HG03175 (cell line): ENCODE measurements around the gene NTM.
"Not testable (repeated sequence)": the region's sequence is repeated elsewhere in the genome, so short reads cannot be mapped to it uniquely, and the experiment has no call there.

Experiments used
- ATAC-seq: cut with Tn5 transposase; IDR thresholded peaks from one replicate; pipeline ENCODE4 v1.9.1; 2021; ENCODE audit warnings: mild to moderate bottlenecking, moderate library complexity; ENCODE audit not compliant: unreplicated experiment

The NTM gene

GRCh38 chr11:131370090-131370751 lies at the start of gene NTM:
Gene NTM, plus strand, starts transcription at chr11:131370615.
- ATAC-seq = no peak

DNA sequence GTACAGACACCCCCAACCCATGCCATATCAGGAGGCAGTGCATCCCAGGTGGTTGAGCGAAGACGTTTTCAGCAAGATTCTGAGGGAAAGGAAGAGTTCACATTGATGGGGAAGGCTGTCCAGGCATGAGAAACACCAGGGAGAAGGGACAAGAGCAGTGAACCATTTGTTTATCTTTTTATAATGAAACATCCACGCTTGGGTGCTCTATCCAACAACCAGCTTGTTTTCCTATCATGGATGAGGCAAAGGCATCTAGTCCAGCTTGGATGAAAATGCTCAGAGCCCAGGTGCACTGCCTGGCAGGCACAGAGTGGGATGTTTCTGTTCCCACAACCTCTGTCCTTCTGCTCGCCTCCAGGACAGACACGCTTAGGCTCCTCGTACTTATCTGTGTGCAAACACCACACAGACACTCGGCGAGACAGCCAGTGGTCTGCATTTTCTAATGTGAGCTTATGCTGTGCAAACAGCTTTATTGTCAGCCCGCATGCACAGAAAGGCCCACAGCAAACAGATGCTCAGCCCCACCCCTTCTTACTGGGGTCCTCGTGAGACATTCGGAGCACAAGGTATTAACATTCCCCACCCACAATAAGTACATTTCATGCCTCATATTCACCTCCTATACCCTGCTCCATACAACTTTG lies 45.4 kb upstream of the NTM start:
- ATAC-seq = no peak

GRCh38 chr11:131326829-131327228 lies 43.6 kb upstream of the NTM start:
- no peak for ATAC-seq

GRCh38 chr11:131327421-131327820 lies 43.0 kb upstream of the NTM start:
- ATAC-seq = no peak

GRCh38 chr11:131328843-131329242 lies 41.6 kb upstream of the NTM start:
- ATAC-seq = no peak

- ATAC-seq = no peak
Observed at GRCh38 chr11:131331010-131331409, 39.4 kb upstream of the NTM start.

DNA sequence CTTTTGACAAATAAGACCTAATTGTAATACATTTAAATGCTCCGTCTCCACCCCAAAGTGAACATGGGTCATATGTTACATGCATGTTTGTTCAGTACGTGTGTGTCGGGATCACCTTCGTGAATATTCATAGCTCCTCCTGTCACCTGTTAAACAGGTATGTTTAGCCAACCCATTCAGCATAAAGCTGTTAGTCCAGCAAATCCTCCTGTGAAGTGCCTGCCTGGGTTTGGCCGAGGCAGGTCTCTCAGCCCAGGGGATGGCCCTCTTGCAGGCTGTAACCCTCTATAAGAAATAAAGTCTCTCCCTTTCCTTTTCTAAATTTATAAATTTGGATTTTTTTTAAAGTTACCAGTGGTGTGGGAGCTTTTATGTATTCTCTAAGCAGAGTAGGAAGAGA lies 38.9 kb upstream of the NTM start:
- no peak for ATAC-seq

GRCh38 chr11:131334601-131335000 lies 35.8 kb upstream of the NTM start:
- ATAC-seq = no peak

- not testable (repeated sequence) for ATAC-seq
Observed at GRCh38 chr11:131341900-131342299, 28.5 kb upstream of the NTM start.

GRCh38 chr11:131342442-131342841 lies 28.0 kb upstream of the NTM start:
- not testable (repeated sequence) for ATAC-seq

GRCh38 chr11:131345406-131345805 lies 25.0 kb upstream of the NTM start:
- no peak for ATAC-seq

DNA sequence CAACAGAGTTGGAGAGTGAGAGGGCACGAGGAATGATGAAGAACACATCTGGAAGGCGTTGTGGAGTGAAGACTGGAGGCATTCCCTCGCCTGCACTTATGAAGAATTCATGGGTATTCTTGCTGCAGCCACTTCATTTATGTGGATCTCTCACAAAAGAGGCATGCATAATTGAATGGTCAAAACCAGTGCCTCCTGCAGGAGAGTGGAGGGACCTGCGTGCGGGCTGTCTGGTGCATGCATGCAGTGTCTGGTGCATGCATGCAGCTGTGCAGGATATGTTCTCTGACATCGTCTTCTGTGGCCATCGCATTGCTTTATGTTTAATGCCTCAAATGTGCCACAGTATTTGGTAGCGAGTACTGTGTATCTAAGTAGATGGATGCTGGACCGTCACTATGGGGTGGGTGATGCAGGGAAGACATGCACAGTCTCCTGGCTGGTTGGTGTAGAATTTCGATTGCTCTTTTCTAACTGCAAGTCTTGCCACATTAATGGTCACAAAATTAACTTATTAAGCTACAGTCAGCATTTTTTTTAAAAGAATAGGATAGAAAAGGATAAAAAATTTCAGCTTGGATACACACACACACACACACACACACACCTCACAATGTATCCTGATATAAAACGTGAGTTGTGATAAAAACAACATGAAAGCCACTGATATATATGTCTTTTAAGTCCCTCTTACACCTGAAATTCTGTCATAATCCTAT lies 20.9 kb upstream of the NTM start:
- ATAC-seq = no peak

- no peak for ATAC-seq
Observed at GRCh38 chr11:131350872-131351271, 19.5 kb upstream of the NTM start.

DNA sequence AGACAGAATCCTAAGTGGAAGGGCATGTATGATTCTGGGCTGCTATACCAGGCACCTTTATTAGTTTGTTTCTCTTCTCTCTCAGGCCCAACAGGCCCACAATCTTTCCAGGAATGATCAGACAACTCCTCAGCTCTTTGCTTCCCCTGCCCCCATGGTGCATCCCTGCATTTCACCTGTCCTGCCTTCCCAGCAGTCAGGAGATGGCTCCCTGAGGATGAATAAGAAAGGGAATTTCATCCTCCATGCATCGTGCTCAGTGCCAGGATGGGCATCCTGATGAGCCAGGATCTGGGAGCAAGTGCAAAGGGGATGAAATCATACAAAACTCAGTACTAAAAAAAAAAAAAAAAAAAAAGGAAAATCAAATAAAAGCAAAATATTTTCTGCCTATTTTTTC lies 18.6 kb upstream of the NTM start:
- no peak for ATAC-seq

DNA sequence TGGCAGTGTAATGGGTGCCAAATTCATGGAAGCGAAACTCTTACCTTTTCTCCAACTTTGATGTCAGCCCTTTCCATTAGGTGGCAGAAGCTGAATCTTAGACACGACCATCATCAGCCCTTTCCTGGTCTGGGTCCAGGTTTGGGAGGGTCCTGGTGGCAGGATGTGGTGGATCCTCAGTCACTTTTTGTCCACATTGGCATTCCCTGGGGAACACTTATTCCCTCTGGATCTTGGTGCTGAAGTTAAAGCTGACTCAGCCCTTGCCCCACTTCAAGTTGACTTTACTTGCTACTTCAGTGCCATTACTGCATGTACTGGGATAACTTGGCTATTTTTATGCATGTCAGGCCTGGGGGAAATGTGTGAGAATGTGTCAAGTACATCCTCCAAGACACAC lies 16.6 kb upstream of the NTM start:
- no peak for ATAC-seq

DNA sequence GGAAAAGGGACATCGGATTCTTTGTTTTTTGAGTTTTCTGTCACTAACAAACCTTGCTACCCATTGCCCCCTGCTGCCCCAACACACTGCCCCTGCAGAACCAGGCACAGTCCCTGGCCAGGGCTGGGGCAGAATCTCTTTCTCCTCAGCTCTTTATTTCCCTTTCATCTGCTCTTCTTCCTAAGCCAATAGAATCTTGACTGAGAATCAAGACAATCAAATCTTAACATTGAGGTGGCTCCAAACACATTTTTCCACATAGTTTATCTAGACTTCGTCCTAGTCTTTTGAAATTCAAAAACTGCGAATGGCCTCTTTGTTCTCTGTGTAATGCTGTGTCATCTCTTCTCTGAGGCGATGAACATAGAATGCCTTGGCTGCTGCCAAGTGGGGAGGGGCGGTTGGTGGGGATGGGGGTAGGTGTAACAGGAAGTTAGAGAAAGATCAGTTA lies 16.1 kb upstream of the NTM start:
- no peak for ATAC-seq

- no peak for ATAC-seq
Observed at GRCh38 chr11:131356206-131356605, 14.2 kb upstream of the NTM start.

GRCh38 chr11:131365329-131365930 lies 5.0 kb upstream of the NTM start:
- ATAC-seq = no peak

GRCh38 chr11:131370901-131371790 lies 731 bp downstream of the NTM start:
- no peak for ATAC-seq

- no peak for ATAC-seq
Observed at GRCh38 chr11:131371791-131372104, 1.3 kb downstream of the NTM start.
